Right cardiac atrium (tissue), 5 donors: ENCODE data around the gene DNAAF3. TPM values are rescaled to one million over a fixed set of nuclear protein-coding genes. Genes with fewer than 3 reads are reported as not detected.

Experiments
- ATAC-seq, 2 donors: fragments of 200-7000 bp; cut with Tn5 transposase; one replicate each; pipeline versions ENCODE4 v1.8.0 to v1.9.1; 2020; ENCODE audit warnings: moderate library complexity in 2 of 2, mild to moderate bottlenecking in 1 of 2
- DNase-seq, 3 donors: peaks; one replicate each; pipeline ENCODE4 v3.0.0-alpha.2; 2020
- H3K27ac ChIP-seq: one replicate; pipeline ENCODE4 v1.5.1; 2013; ENCODE audit warnings: mild to moderate bottlenecking, low read length, control low read depth, moderate library complexity
- H3K27me3 ChIP-seq: one replicate; pipeline ENCODE4 v1.6.1; 2013; ENCODE audit not compliant: control insufficient read depth, insufficient read depth
- H3K4me1 ChIP-seq: one replicate; pipeline ENCODE4 v1.6.1; 2013; ENCODE audit warnings: low read length; ENCODE audit not compliant: control insufficient read depth, insufficient read depth
- H3K4me3 ChIP-seq: one replicate; pipeline ENCODE4 v1.5.1; 2013; ENCODE audit warnings: low read length, control low read depth
- H3K9me3 ChIP-seq: one replicate; pipeline ENCODE4 v1.6.1; 2013; ENCODE audit warnings: low read length; ENCODE audit not compliant: control insufficient read depth
- WGBS: extraction: QIAGEN DNeasy Blood & Tissue Kit; methylation state at CpG from one replicate; pipeline ENCODE4 v1.1.7; 2013; 5-methylcytosine and 5-hydroxymethylcytosine counted together
- intact Hi-C, 4 donors: fragments of 100-400 bp; cut with DNase I; formaldehyde crosslinking; loops; one replicate each; pipeline versions ENCODE4 v1.11.0 to v1.14.0; 2022 to 2023
- microRNA-seq, 2 donors: library from miRNA; unstranded; fragments of <30 nt; microRNA quantifications; one replicate each; pipeline ENCODE4 v1.2.0, GENCODE V29; 2020 to 2021
- polyA plus RNA-seq: library from polyadenylated mRNA; stranded (reverse); fragments of 200-250 nt; gene quantifications from one replicate; pipeline ENCODE4 v1.2.3, GENCODE V29; 2013
- total RNA-seq, 4 donors: library from RNA; stranded (reverse); fragmentation: NEBNext Ultra II Directional; extraction: Animal tissue kit (Norgen Biotek cat#: 25700); gene quantifications; one replicate each; pipeline ENCODE4 v1.2.1, GENCODE V29; 2021
- donor health status: healthy with polysubstance abuse.
- donor health status: DM: no; HTN: yes; CAD: no.
- donor health status: DM: no; HTN: no; CAD: no.
- donor health status: DM: no; HTN: yes; CAD: no; lungs with severe emphysema.
- donor health status: DM: yes; HTN: yes; CAD: no.

DNAAF3 gene
- total and polyA plus RNA-seq, 5 donors, result 0.56 to 2.9 (median 1.4) TPM

DNA sequence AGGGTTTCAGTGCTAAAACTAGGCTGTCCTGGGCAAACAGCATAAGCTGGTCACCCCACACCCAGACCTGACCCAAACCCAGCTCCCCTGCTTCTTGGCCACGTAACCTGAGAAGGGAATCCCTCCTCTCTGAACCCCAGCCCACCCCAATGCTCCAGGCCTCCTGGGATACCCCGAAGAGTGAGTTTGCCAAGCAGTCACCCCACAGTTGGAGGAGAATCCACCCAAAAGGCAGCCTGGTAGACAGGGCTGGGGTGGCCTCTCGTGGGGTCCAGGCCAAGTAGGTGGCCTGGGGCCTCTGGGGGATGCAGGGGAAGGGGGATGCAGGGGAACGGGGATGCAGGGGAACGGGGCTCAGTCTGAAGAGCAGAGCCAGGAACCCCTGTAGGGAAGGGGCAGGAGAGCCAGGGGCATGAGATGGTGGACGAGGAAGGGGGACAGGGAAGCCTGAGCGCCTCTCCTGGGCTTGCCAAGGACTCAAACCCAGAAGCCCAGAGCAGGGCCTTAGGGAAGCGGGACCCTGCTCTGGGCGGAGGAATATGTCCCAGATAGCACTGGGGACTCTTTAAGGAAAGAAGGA lies 51.8 kb downstream of the DNAAF3 start:
- ATAC-seq, result no peak
- 80% methylated on average over 9 of the region's 9 CpGs for WGBS
- no peaks in the 10 kb centered on the region for H3K27me3 ChIP-seq
- no peaks in the 10 kb centered on the region for H3K9me3 ChIP-seq
- H3K4me3 ChIP-seq, result no peak overlapping the region
- DNase-seq, result no peak
- intact Hi-C loops, result no loop called here
- peaks cover 27% of the 10 kb centered on the region for H3K4me1 ChIP-seq
- H3K27ac ChIP-seq, result peak overlapping the region; percentile 83

DNA sequence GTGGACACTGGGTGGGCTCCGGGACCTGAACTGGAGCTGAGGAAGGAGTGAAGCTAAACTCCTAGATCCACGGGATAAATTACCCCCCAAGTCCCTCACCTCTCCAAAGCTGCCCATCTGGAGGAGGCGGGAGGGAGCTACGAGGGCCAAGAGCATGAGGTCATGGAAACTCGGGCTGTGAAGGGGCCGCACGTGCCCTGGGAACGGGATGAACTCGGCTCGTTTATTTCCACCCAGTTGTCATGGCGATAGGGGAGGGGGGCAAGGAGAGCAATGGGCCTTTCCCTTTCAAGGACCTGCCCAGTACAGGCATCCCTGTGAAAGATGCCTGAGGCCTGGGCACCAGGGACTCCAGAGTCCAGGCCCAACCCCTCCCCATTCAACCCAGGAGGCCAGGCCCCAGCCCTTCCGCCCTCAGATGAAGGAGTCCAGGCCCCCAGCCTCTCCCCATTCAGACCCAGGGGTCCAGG lies 52.8 kb downstream of the DNAAF3 start:
- peak; percentile 69 to 71 for ATAC-seq
- H3K4me3 ChIP-seq, result no peak overlapping the region
- H3K4me1 ChIP-seq, result peaks cover 24% of the 10 kb centered on the region
- 19% methylated on average over 12 of the region's 12 CpGs for WGBS
- no peaks in the 10 kb centered on the region for H3K9me3 ChIP-seq
- H3K27me3 ChIP-seq, result no peaks in the 10 kb centered on the region
- DNase-seq, result peak; percentile 94 to 95 (median 94)
- H3K27ac ChIP-seq, result peak overlapping the region; percentile 92
- intact Hi-C loops, result no loop called here

DNA sequence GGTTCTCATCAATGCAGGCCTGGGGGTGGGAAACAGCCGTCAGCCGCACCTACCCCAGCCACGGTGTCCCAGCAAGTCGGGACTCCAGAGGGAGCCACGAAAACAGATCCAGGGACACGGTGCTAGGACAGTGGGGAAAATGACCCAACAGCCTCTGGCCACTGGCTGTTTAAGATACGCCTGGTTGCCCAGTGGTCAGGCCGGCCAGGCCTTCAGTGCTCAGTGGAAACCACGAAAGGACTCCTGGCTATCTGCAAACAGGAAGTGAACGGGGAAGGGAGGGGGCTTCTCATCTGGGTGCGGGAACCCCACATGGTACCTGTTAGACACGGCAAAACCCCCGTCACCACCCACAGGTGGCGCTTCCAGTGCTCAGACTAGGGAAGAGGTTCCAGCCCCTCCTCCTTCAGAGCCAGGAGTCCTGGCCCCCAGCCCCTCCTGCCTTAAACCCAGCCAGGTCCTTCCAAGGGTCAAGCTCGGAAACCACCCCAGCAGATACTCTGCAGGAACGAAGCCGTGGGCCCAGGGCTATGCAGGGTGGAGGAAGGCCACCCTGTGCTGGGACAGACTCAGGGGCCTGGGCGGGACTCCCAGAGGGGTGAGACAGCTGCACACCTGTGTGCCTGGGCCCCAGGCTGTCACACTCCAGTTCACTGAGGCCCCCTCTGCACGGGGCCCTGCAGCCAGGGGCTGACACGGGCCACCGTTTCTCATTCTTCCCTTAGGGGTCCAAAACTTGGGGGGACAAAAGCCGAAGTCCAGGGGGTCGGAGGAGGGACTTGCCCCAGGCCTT lies 53.4 kb downstream of the DNAAF3 start:
- WGBS, result 56% methylated on average over 23 of the region's 23 CpGs
- Histone ChIP-seq H3K27ac (peak overlapping the region; percentile 92), H3K4me3 (no peak overlapping the region), H3K27me3 (no peaks in the 10 kb centered on the region), H3K9me3 (no peaks in the 10 kb centered on the region), H3K4me1 (peaks cover 22% of the 10 kb centered on the region)
- ATAC-seq (no peak), DNase-seq (peak in 2 of 3 donors; percentile 36 to 67)
- intact Hi-C loops, result no loop called here

DNA sequence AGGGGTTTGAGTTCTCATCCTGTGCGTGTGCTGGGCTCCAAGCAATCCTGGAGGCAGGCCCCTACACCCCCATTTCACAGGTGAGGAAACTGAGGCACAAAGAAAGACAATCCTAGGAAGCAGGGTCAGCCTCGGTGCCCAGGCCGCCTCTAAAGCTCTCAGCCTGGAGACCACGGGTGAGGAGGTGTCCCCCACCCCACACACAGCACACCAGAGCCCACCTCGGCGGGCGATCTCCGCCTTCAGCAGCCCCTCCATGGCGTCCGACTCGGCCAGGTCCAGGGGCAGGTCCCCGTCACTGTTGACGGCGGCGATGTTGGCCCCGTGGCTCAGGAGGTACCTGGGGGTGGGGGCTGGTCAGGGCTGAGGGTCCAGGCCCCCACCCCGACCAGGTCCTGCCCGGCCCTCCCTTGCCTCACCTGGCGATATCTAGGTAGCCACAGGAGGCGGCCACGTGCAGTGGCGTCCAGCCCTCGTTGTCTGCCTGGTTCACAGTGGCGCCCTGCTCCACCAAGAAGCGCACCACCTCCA lies 54.1 kb downstream of the DNAAF3 start:
- Histone ChIP-seq H3K4me1 (peaks cover 22% of the 10 kb centered on the region), H3K27me3 (no peaks in the 10 kb centered on the region), H3K4me3 (no peak overlapping the region), H3K9me3 (no peaks in the 10 kb centered on the region), H3K27ac (peak overlapping the region; percentile 92)
- whole genome bisulfite sequencing, result 93% methylated on average over 25 of the region's 25 CpGs
- intact Hi-C loops, result no loop called here
- ATAC-seq (no peak), DNase-seq (peak in 2 of 3 donors; percentile 28 to 61)

DNA sequence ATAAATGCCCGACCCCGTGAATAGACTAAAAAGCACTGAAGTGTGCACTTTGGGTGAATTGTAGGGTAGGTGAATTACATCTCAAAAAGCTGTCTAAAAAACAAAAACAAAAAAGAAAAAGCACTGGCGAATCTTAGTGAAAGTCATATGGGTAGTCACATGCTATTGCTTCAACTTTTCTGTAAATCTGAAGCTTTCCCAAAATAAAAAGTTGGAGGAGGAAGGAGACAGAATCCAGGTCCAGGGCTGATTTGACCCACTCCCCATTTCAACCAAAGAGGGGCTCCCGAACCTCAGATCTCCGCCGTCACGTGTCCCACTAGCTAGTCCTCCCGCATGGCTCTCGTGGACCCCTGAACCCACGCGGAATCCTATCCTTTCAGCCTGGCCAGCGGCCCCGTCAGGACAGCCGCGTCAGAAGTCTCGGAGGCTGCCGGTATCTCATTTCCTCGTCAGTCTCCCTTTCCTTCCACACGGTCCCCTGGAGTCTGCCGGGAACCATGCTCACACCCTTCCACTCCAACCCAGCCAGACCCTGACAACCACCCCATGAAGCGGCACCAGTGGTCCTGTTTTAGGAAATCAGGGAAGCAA lies 55.1 kb downstream of the DNAAF3 start:
- DNase-seq (peak in 1 of 3 donors; percentile 45), ATAC-seq (peak in 1 of 2 donors; percentile 2)
- H3K27ac ChIP-seq, result peak overlapping the region; percentile 34
- peaks cover 22% of the 10 kb centered on the region for H3K4me1 ChIP-seq
- 55% methylated on average over 21 of the region's 21 CpGs for WGBS
- H3K4me3 ChIP-seq, result no peak overlapping the region
- H3K9me3 ChIP-seq, result no peaks in the 10 kb centered on the region
- intact Hi-C loops, result no loop called here
- no peaks in the 10 kb centered on the region for H3K27me3 ChIP-seq

DNA sequence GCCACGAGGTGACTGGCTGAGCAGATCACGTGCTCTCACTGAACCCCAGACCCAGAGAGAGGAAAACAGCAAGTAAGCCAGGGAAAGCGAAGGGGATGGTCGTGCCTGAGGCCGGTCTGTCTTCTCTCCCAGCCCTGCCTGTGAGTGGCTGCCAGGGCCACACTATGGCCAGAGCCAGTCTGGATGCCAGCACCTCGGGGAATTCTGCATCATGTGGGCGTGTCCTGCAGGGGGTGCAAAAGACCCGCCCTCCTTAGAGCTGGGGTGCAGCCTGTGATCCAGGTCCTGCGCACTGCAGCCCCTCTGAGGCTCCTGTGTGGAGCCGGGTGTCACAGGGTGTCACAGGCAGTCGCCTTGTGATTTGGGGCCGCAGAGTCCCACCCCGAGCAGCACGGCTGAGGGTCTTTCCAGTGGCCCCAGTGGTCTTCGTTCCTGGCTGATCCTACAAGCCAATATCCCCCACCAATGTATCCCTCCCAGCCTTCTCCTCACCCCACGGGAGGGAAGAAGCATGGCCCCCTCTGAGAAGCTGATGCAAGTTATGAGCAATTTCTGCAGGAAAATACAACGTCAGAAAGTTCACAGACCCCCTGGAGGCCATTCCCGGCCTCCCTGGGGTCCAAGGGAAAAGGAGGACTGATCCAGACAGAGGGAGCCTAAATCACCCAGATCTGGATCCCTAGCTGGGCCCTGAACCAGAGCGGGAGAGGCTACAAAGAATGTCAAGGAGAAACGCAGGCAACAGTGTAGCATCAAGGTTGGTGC lies 56.7 kb downstream of the DNAAF3 start:
- no peak overlapping the region for H3K27ac ChIP-seq
- 83% methylated on average over 20 of the region's 20 CpGs for WGBS
- H3K27me3 ChIP-seq, result no peaks in the 10 kb centered on the region
- H3K4me1 ChIP-seq, result peaks cover 13% of the 10 kb centered on the region
- no peak for ATAC-seq
- no peaks in the 10 kb centered on the region for H3K9me3 ChIP-seq
- no peak for DNase-seq
- no peak overlapping the region for H3K4me3 ChIP-seq
- intact Hi-C loops, result no loop called here

Small RNA genes lying within 50 kb of the gene (microRNA-seq; reads per million reads assigned to microRNA genes)
- gene MIR7975, result 0 reads per million in 2 donors

Other genes with a start within 250 kb of the DNAAF3 start
- not detected for gene NLRP7, start 219.1 kb downstream of the DNAAF3 start, total RNA-seq
- gene NLRP7, start 219.1 kb downstream of the DNAAF3 start, polyA plus RNA-seq, result not detected
- gene NLRP2, start 200.2 kb downstream of the DNAAF3 start, total RNA-seq, result 1 to 10 TPM in 1 of 4 donors, under 1 TPM in 2, not detected in 1; 0.39 to 1.7 (median 0.40) TPM
- not detected for gene NLRP2, start 200.2 kb downstream of the DNAAF3 start, polyA plus RNA-seq
- gene GP6, start 128.3 kb downstream of the DNAAF3 start, total RNA-seq, result under 1 TPM; 0.26 to 0.71 (median 0.44) TPM
- 0.27 TPM for gene GP6, start 128.3 kb downstream of the DNAAF3 start, polyA plus RNA-seq
- gene RDH13, start 103.5 kb downstream of the DNAAF3 start, total RNA-seq, result 10 to 100 TPM; 25.5 to 42.6 (median 31.9) TPM
- 30.1 TPM for gene RDH13, start 103.5 kb downstream of the DNAAF3 start, polyA plus RNA-seq
- gene EPS8L1, start 90.7 kb downstream of the DNAAF3 start, total RNA-seq, result 1 to 10 TPM in 3 of 4 donors, under 1 TPM in 1; 0.78 to 1.7 (median 1.1) TPM
- 2.2 TPM for gene EPS8L1, start 90.7 kb downstream of the DNAAF3 start, polyA plus RNA-seq
- 100 to 1,000 TPM; 125 to 244 (median 147) TPM for gene PPP1R12C, start 49.0 kb downstream of the DNAAF3 start, total RNA-seq
- gene PPP1R12C, start 49.0 kb downstream of the DNAAF3 start, polyA plus RNA-seq, result 221 TPM
- 10 to 100 TPM in 3 of 4 donors, 1 to 10 TPM in 1; 8.0 to 25.3 (median 14.7) TPM for gene TNNT1, start 17.4 kb downstream of the DNAAF3 start, total RNA-seq
- 34.8 TPM for gene TNNT1, start 17.4 kb downstream of the DNAAF3 start, polyA plus RNA-seq
- 1,000 to 10,000 TPM; 1,638 to 3,997 (median 2,736) TPM for gene TNNI3, start 8.9 kb downstream of the DNAAF3 start, total RNA-seq
- 8,501 TPM for gene TNNI3, start 8.9 kb downstream of the DNAAF3 start, polyA plus RNA-seq
- 1 to 10 TPM in 1 of 4 donors, not detected in 3; 1.3 TPM for gene SYT5, start 13.7 kb upstream of the DNAAF3 start, total RNA-seq
- gene SYT5, start 13.7 kb upstream of the DNAAF3 start, polyA plus RNA-seq, result 0.09 TPM
- 1 to 10 TPM in 2 of 4 donors, under 1 TPM in 2; 0.14 to 3.1 (median 0.75) TPM for gene PTPRH, start 42.9 kb upstream of the DNAAF3 start, total RNA-seq
- gene PTPRH, start 42.9 kb upstream of the DNAAF3 start, polyA plus RNA-seq, result 0.72 TPM
- gene TMEM86B, start 62.1 kb upstream of the DNAAF3 start, total RNA-seq, result 1 to 10 TPM in 3 of 4 donors, under 1 TPM in 1; 0.80 to 2.1 (median 1.3) TPM
- gene TMEM86B, start 62.1 kb upstream of the DNAAF3 start, polyA plus RNA-seq, result 1.6 TPM
- 10 to 100 TPM; 39.3 to 43.5 (median 41.4) TPM for gene PPP6R1, start 92.4 kb upstream of the DNAAF3 start, total RNA-seq
- 31.7 TPM for gene PPP6R1, start 92.4 kb upstream of the DNAAF3 start, polyA plus RNA-seq
- 10 to 100 TPM; 27.7 to 35.1 (median 31.3) TPM for gene HSPBP1, start 113.5 kb upstream of the DNAAF3 start, total RNA-seq
- 48.0 TPM for gene HSPBP1, start 113.5 kb upstream of the DNAAF3 start, polyA plus RNA-seq
- gene BRSK1, start 117.4 kb upstream of the DNAAF3 start, total RNA-seq, result 10 to 100 TPM; 17.2 to 20.5 (median 19.5) TPM
- 11.9 TPM for gene BRSK1, start 117.4 kb upstream of the DNAAF3 start, polyA plus RNA-seq
- gene TMEM150B, start 158.7 kb upstream of the DNAAF3 start, total RNA-seq, result 1 to 10 TPM; 2.0 to 2.4 (median 2.2) TPM
- gene TMEM150B, start 158.7 kb upstream of the DNAAF3 start, polyA plus RNA-seq, result 0.68 TPM
- 1 to 10 TPM; 6.7 to 9.8 (median 8.4) TPM for gene KMT5C, start 173.3 kb upstream of the DNAAF3 start, total RNA-seq
- 6.3 TPM for gene KMT5C, start 173.3 kb upstream of the DNAAF3 start, polyA plus RNA-seq
- gene COX6B2, start 188.1 kb upstream of the DNAAF3 start, total RNA-seq, result not detected
- not detected for gene COX6B2, start 188.1 kb upstream of the DNAAF3 start, polyA plus RNA-seq
- gene GARIN5B, start 196.6 kb upstream of the DNAAF3 start, total RNA-seq, result not detected
- gene GARIN5B, start 196.6 kb upstream of the DNAAF3 start, polyA plus RNA-seq, result not detected
- not detected for gene IL11, start 203.8 kb upstream of the DNAAF3 start, total RNA-seq
- gene IL11, start 203.8 kb upstream of the DNAAF3 start, polyA plus RNA-seq, result not detected
- not detected for gene TMEM190, start 210.2 kb upstream of the DNAAF3 start, total RNA-seq
- gene TMEM190, start 210.2 kb upstream of the DNAAF3 start, polyA plus RNA-seq, result not detected
- 1 to 10 TPM in 1 of 4 donors, under 1 TPM in 3; 0.47 to 1.2 (median 0.56) TPM for gene TMEM238, start 217.7 kb upstream of the DNAAF3 start, total RNA-seq
- 0.14 TPM for gene TMEM238, start 217.7 kb upstream of the DNAAF3 start, polyA plus RNA-seq
- gene RPL28, start 219.3 kb upstream of the DNAAF3 start, total RNA-seq, result 1,000 to 10,000 TPM in 1 of 4 donors, 100 to 1,000 TPM in 3; 656 to 1,015 (median 735) TPM
- gene RPL28, start 219.3 kb upstream of the DNAAF3 start, polyA plus RNA-seq, result 806 TPM
- gene UBE2S, start 241.2 kb upstream of the DNAAF3 start, total RNA-seq, result 10 to 100 TPM; 21.0 to 32.7 (median 27.8) TPM
- 12.2 TPM for gene UBE2S, start 241.2 kb upstream of the DNAAF3 start, polyA plus RNA-seq